Breast epithelium (tissue), 4 donors: ENCODE data around the gene CLECL1. TPM values are rescaled to one million over a fixed set of nuclear protein-coding genes. Genes with fewer than 3 reads are reported as not detected.

ENCODE experiments used
- DNase-seq, 2 donors: peaks; one replicate each; pipeline ENCODE4 v3.0.0-alpha.2; 2019; ENCODE audit warnings: low spot score in 2 of 2
- H3K27ac ChIP-seq, 2 donors: fragments of 200-600 bp; sonication (generic) in 1 of 2; one replicate each; pipeline ENCODE4 v1.5.1; 2016 to 2019; ENCODE audit warnings: mild to moderate bottlenecking in 1 of 2
- H3K27me3 ChIP-seq, 2 donors: fragments of 200-600 bp; sonication (generic) in 1 of 2; one replicate each; pipeline versions ENCODE4 v1.5.1 to v1.6.0; 2017 to 2019; ENCODE audit warnings: control low read depth in 1 of 2, mild to moderate bottlenecking in 1 of 2
- H3K36me3 ChIP-seq: fragments of 200-600 bp; one replicate; pipeline ENCODE4 v1.5.1; 2019
- H3K4me1 ChIP-seq, 2 donors: fragments of 200-600 bp; sonication (generic); one replicate each; pipeline ENCODE4 v1.5.1; 2016 to 2019; ENCODE audit warnings: control low read depth in 1 of 2
- H3K4me3 ChIP-seq, 3 donors: fragments of 200-600 bp; sonication (generic); 1 replicate in 2 of 3; 2 replicates in 1 of 3; pipeline ENCODE4 v1.5.1; 2016 to 2019; ENCODE audit warnings: mild to moderate bottlenecking in 3 of 3, moderate library complexity in 2 of 3
- H3K9me3 ChIP-seq, 2 donors: fragments of 200-600 bp; sonication (generic) in 1 of 2; one replicate each; pipeline ENCODE4 v1.5.1; 2016 to 2019; ENCODE audit warnings: control low read depth in 1 of 2
- POLR2A ChIP-seq: fragments of 450-650 bp; IDR thresholded peaks from one replicate; pipeline ENCODE4 v1.6.1; 2016; ENCODE audit warnings: antibody characterized with exemption, mild to moderate bottlenecking, moderate library complexity
- POLR2AphosphoS5 ChIP-seq, 3 donors: sonication (generic); formaldehyde crosslinking; IDR thresholded peaks; one replicate each; pipeline ENCODE4 v1.6.1; 2017; ENCODE audit warnings: antibody characterized with exemption in 3 of 3
- intact Hi-C: fragments of 100-400 bp; cut with DNase I; formaldehyde crosslinking; loops from one replicate; pipeline ENCODE4 v1.15.1; 2023; ENCODE audit warnings: low total_unique reads
- total RNA-seq, 3 donors: library from RNA; depleted of rRNA; stranded (reverse); fragments of >200 nt; gene quantifications; one replicate each; pipeline ENCODE4 v1.1.0, GENCODE V29; 2016
- TF ChIP-seq, protein P1 (sequence below), 3 donors: fragments of 450-650 bp; IDR thresholded peaks; one replicate each; pipeline ENCODE4 v1.5.1; 2016 to 2017; ENCODE audit warnings: antibody characterized with exemption in 3 of 3, mild to moderate bottlenecking in 3 of 3, moderate library complexity in 3 of 3

The CLECL1 gene
- 1 to 10 TPM in 1 of 3 donors, under 1 TPM in 1, not detected in 1; 0.80 to 1.0 TPM for total RNA-seq

DNA sequence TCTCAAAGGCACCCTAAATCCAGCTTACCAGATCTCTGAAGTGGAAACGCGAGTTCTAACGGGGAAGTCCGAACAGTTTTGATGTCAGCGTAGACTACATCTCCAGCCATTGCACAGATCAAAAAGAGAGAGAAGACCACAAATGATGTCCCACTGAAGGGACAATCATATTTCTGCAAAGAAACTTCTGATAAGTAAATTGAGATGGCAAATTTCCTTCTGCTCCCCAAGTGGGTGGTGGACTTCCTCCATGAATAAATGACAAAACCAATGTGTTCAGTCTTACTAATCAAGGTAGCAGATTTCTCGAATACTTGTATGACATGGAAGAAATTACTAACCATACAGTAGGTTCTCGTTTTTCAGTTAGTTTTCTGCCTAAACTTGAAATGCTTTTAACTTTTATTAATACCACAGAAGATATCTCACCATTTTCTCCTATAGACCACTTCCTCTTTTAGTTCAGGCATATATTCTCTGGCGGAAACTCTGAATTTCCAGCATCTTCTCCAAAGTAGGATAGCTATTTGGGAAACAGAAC, at the start of gene CLECL1:
TSS of gene CLECL1 (minus strand) at position 177 of the 541 bp plus-strand sequence.
- H3K27ac ChIP-seq: no peak within 1 kb of the TSS

GRCh38 chr12:9781360-9781759, 48.5 kb upstream of the CLECL1 start:
- intact Hi-C loops: loop anchor here (2.0 kb wide), 1 partner anchor 59 kb away; no protein-coding TSS in a partner anchor
- no peaks in the 10 kb centered on the region for H3K4me1 ChIP-seq
- TF ChIP-seq POLR2AphosphoS5 (IDR thresholded peaks at IDR 0.05): no peak
- TF ChIP-seq, protein P1, sequence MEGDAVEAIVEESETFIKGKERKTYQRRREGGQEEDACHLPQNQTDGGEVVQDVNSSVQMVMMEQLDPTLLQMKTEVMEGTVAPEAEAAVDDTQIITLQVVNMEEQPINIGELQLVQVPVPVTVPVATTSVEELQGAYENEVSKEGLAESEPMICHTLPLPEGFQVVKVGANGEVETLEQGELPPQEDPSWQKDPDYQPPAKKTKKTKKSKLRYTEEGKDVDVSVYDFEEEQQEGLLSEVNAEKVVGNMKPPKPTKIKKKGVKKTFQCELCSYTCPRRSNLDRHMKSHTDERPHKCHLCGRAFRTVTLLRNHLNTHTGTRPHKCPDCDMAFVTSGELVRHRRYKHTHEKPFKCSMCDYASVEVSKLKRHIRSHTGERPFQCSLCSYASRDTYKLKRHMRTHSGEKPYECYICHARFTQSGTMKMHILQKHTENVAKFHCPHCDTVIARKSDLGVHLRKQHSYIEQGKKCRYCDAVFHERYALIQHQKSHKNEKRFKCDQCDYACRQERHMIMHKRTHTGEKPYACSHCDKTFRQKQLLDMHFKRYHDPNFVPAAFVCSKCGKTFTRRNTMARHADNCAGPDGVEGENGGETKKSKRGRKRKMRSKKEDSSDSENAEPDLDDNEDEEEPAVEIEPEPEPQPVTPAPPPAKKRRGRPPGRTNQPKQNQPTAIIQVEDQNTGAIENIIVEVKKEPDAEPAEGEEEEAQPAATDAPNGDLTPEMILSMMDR (IDR thresholded peaks at IDR 0.05): no peak
- TF ChIP-seq POLR2A: no peak

More for the DNA sequence above, at the start of gene CLECL1:
- TF ChIP-seq, protein P1 (IDR thresholded peaks at IDR 0.05): no peak
- TF ChIP-seq POLR2AphosphoS5 (IDR thresholded peaks at IDR 0.05): no peak
- TF ChIP-seq POLR2A: no peak
- Histone ChIP-seq H3K36me3 (no peaks in the 10 kb centered on the region), H3K27me3 (no peaks in the 10 kb centered on the region), H3K4me1 (no peaks in the 10 kb centered on the region), H3K9me3 (no peaks in the 10 kb centered on the region), H3K4me3 (no peak within 1 kb of the TSS)
- intact Hi-C loops: no loop called here
- no peak for DNase-seq

GRCh38 chr12:9779209-9779608, 46.3 kb upstream of the CLECL1 start:
- intact Hi-C loops: no loop called here
- no peak overlapping the region for H3K27ac ChIP-seq
- TF ChIP-seq POLR2A (no peak), POLR2AphosphoS5 (IDR thresholded peaks at IDR 0.05) (no peak)
- TF ChIP-seq, protein P1 (IDR thresholded peaks at IDR 0.05): no peak
- no peak for DNase-seq
- H3K27me3 ChIP-seq: no peaks in the 10 kb centered on the region
- no peaks in the 10 kb centered on the region for H3K4me1 ChIP-seq
- H3K36me3 ChIP-seq: no peaks in the 10 kb centered on the region
- H3K9me3 ChIP-seq: no peaks in the 10 kb centered on the region
- H3K4me3 ChIP-seq: no peak overlapping the region

More at GRCh38 chr12:9781360-9781759, 48.5 kb upstream of the CLECL1 start:
- no peaks in the 10 kb centered on the region for H3K36me3 ChIP-seq
- H3K9me3 ChIP-seq: no peaks in the 10 kb centered on the region
- no peak overlapping the region for H3K4me3 ChIP-seq
- H3K27me3 ChIP-seq: no peaks in the 10 kb centered on the region
- no peak overlapping the region for H3K27ac ChIP-seq
- no peak for DNase-seq

- Histone ChIP-seq H3K27ac (no peak overlapping the region), H3K4me3 (no peak overlapping the region), H3K36me3 (no peaks in the 10 kb centered on the region), H3K4me1 (no peaks in the 10 kb centered on the region), H3K9me3 (no peaks in the 10 kb centered on the region), H3K27me3 (no peaks in the 10 kb centered on the region)
- no peak for DNase-seq
- TF ChIP-seq, protein P1 (IDR thresholded peaks at IDR 0.05): no peak
- TF ChIP-seq POLR2AphosphoS5 (IDR thresholded peaks at IDR 0.05) (no peak), POLR2A (no peak)
- intact Hi-C loops: no loop called here
Measured at GRCh38 chr12:9776781-9777180, 43.9 kb upstream of the CLECL1 start.

DNA sequence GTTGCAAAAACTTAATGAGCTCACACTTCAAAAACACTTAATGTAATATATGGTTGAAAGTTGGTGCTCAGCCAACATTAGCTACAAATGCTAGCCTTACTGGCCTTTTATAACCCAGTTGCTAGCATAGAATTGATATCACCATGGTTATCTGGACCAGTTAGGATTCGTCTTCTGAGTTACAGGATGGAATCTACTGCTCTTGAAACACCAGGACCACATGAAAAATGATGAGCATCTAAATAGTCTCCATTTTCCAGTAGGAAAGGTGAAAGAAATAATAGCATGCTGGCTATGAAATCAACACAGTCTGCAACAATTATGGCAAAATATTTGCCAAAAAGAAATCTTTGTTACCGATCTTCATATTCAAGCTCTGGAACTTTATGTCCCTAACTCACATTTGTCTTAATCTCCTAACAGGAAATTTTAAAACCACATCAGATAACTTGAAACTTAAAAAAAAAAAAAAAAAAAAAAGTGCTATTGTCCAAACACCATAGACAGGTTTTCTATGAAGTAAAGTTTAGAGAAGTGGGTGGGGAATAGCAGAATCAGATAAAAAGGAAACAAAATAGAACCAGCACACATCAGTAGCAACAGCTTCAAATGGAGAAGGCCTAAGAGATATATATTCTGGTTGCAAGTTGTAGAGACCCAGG, 40.5 kb upstream of the CLECL1 start:
- Histone ChIP-seq H3K27me3 (no peaks in the 10 kb centered on the region), H3K9me3 (no peaks in the 10 kb centered on the region), H3K36me3 (no peaks in the 10 kb centered on the region), H3K4me1 (no peaks in the 10 kb centered on the region), H3K4me3 (no peak overlapping the region), H3K27ac (no peak overlapping the region)
- no peak for DNase-seq
- intact Hi-C loops: no loop called here
- TF ChIP-seq, protein P1 (IDR thresholded peaks at IDR 0.05): no peak
- no peak for TF ChIP-seq POLR2A
- no peak for TF ChIP-seq POLR2AphosphoS5 (IDR thresholded peaks at IDR 0.05)
